ENCODE measurements around the gene MAVS.

The MAVS gene

DNA sequence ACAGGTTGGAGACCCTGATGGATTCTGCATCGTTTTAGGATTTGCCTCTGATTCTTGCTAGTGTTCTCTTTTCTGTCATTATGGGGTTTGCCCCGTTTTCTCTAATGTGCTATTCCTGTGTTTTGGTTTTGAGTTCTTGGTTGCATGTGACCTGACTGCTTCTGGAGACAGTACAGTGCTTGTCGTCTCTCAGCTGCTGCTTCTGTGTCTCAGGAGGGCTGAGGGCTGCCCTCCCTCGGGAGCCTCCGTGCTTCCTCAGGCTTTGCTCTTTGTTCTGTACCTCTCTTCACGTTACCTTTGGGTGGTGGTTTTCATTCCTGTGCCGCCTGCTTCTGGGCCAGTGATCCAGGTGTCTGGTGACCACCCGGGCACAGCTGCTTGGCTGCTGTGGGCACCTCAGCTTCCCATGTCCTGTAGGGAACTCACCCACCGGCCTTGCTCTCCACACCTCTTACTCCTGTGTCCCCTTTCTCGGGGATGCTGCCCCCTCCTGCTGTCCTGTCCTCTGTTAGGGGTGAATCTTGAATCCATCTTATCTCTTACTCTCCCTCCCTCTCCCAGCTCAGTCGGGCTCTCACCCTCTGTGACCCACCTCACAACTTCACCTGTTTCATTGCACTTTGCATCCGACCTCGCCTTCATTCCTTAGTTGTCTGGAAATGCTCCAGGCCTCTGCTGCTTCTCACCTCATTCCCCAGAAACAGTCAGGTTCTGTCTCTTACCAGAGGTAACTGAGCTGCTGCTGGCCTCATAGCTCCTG, 75.8 kb downstream of the MAVS start:
- no peaks in the 10 kb centered on the region for H3K27me3 ChIP-seq (replicated peaks; ENCODE audit: control insufficient read depth, insufficient read depth, low read length)
- no peak overlapping the region for H3K9ac ChIP-seq (ENCODE audit: low read length)
- H3K9me3 ChIP-seq (ENCODE audit: control insufficient read depth, low read length) = no peaks in the 10 kb centered on the region
- H3K4me3 ChIP-seq (ENCODE audit: low read length) = no peak overlapping the region
- H3K4me1 ChIP-seq (ENCODE audit: control insufficient read depth, insufficient read depth, low read length) = peaks cover 48% of the 10 kb centered on the region
- peaks cover 53% of the 10 kb centered on the region for H3K36me3 ChIP-seq (ENCODE audit: control insufficient read depth, insufficient read depth, low read length, severe bottlenecking)
- no peak for DNase-seq (ENCODE audit: low read depth)

DNA sequence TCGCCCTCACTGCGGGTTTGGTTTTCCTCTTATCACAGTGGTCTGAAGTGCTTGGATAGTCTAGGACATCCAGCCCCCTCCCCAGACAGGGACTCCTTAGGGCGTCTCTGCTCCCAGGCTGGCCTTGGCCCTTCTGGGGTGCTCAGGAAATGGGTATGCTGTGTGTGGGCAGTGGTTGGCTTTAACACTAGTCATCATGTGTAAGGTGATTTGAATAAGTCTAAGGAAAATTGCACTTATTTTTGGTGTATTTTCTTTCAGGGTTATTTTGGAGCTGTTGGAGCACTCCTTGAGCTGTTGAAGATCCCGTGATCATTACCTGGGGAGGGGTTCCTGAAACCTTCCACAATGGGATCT, 76.3 kb downstream of the MAVS start:
- Histone ChIP-seq H3K4me3 (ENCODE audit: low read length) (no peak overlapping the region), H3K27me3 (replicated peaks; ENCODE audit: control insufficient read depth, insufficient read depth, low read length) (no peaks in the 10 kb centered on the region), H3K36me3 (ENCODE audit: control insufficient read depth, insufficient read depth, low read length, severe bottlenecking) (peaks cover 49% of the 10 kb centered on the region), H3K4me1 (ENCODE audit: control insufficient read depth, insufficient read depth, low read length) (peaks cover 54% of the 10 kb centered on the region), H3K9me3 (ENCODE audit: control insufficient read depth, low read length) (no peaks in the 10 kb centered on the region), H3K9ac (ENCODE audit: low read length) (no peak overlapping the region)
- DNase-seq (ENCODE audit: low read depth) = no peak

DNA sequence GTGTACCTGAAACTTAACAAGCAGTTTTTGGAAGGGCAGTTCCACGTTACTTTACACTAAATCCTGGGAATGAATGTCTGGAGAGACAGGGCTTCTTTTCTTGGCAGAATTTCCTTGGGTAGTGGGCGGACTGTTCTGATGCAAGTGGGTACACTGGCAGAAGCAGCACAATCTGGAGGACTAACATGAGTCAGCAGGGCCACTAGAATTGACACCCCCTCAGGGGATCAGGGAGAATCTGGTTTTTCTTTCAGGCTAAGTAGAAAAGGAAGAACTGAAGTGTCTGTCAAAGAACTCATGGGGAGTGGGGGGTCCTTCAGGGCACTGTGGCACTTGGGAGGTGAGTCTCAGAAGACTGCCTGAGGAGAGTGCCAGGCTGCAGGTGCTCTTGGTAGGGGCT, 77.2 kb downstream of the MAVS start:
- H3K36me3 ChIP-seq (ENCODE audit: control insufficient read depth, insufficient read depth, low read length, severe bottlenecking) = peaks cover 41% of the 10 kb centered on the region
- peaks cover 57% of the 10 kb centered on the region for H3K4me1 ChIP-seq (ENCODE audit: control insufficient read depth, insufficient read depth, low read length)
- peak; percentile 77 for DNase-seq (ENCODE audit: low read depth)
- no peaks in the 10 kb centered on the region for H3K27me3 ChIP-seq (replicated peaks; ENCODE audit: control insufficient read depth, insufficient read depth, low read length)
- no peaks in the 10 kb centered on the region for H3K9me3 ChIP-seq (ENCODE audit: control insufficient read depth, low read length)
- H3K4me3 ChIP-seq (ENCODE audit: low read length) = no peak overlapping the region
- peak overlapping the region; percentile 52 for H3K9ac ChIP-seq (ENCODE audit: low read length)

DNA sequence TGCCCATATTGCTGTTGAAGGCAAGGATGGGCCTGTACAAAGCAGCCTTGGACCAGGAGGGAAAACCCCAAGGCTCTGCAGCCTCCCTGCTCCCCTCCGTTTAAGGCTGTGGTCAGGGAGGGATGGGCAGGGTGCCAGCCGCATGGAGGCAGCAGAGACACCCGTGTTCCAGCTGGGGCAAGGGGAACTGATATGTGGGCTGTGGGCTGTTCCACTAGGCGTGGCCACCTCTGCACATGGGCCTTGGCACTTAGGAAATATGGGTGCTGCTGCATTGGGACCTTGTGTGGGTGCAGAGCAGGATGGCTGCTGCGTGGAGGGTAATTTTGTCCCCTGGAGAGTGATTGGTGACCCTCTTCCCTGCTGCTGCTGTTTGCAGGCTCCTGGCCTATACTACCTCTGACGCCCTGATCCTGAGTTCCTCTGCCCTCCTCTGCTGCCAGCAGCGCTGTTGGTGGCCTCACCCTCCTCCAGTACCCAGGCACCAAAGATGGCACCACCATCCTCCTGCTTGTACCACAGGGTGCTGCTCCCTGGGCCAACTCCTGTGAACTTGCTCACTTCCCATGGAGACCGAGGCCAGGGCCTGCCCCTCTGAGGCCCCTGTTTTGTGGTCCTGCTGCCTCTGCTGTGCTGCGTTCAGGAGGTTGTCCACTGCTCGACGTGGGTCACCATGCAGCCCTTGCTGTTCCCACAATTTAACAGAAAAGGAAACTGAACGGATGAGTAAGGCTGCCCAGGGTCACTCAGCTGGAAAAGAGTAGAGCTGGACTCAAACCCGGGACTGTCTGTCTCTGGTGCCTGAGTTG, 77.9 kb downstream of the MAVS start:
- Histone ChIP-seq H3K9ac (ENCODE audit: low read length) (peak overlapping the region; percentile 52), H3K9me3 (ENCODE audit: control insufficient read depth, low read length) (no peaks in the 10 kb centered on the region), H3K36me3 (ENCODE audit: control insufficient read depth, insufficient read depth, low read length, severe bottlenecking) (peaks cover 38% of the 10 kb centered on the region), H3K27me3 (replicated peaks; ENCODE audit: control insufficient read depth, insufficient read depth, low read length) (no peaks in the 10 kb centered on the region), H3K4me1 (ENCODE audit: control insufficient read depth, insufficient read depth, low read length) (peaks cover 57% of the 10 kb centered on the region), H3K4me3 (ENCODE audit: low read length) (no peak overlapping the region)
- DNase-seq (ENCODE audit: low read depth) = no peak

DNA sequence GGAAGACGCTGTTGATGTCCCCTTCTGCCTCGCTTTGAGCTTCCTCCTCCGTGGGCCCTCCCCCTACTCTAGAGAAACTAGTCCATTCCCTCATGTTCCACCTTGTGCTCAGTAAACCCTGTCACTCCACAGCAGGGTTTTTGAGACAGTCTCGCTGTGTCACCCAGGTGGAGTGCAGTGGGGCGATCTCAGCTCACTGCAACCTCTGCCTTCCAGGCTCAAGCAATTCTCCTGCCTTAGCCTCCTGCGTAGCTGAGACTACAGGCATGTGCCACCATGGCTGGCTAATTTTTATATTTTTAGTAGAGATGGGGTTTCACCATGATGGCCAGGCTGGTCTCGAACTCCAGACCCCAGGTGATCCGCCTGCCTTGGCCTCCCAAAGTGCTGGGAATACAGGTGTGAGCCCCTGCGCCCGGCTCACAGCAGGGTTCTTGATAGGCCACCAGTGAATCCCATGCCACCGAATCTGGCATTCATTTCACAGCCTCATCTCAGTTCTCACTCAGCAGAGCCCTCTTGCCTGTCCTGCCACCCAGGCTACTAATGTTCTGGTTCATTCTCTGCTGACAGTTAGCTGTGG, 78.6 kb downstream of the MAVS start:
- Histone ChIP-seq H3K27me3 (replicated peaks; ENCODE audit: control insufficient read depth, insufficient read depth, low read length) (no peaks in the 10 kb centered on the region), H3K4me1 (ENCODE audit: control insufficient read depth, insufficient read depth, low read length) (peaks cover 58% of the 10 kb centered on the region), H3K4me3 (ENCODE audit: low read length) (no peak overlapping the region), H3K9me3 (ENCODE audit: control insufficient read depth, low read length) (no peaks in the 10 kb centered on the region), H3K9ac (ENCODE audit: low read length) (no peak overlapping the region), H3K36me3 (ENCODE audit: control insufficient read depth, insufficient read depth, low read length, severe bottlenecking) (peaks cover 38% of the 10 kb centered on the region)
- DNase-seq (ENCODE audit: low read depth) = no peak
